GM12892 (cell line): ENCODE measurements around the gene FRY.

Source experiments
- POLR2A ChIP-seq: IDR thresholded peaks from 2 replicates; pipeline ENCODE4 v1.6.1; 2011; ENCODE audit warnings: low read depth, low read length, control low read depth
- POLR2AphosphoS5 ChIP-seq: IDR thresholded peaks from 2 replicates; pipeline ENCODE4 v1.6.1; 2011; ENCODE audit warnings: low read depth, low read length, control low read depth

DNA sequence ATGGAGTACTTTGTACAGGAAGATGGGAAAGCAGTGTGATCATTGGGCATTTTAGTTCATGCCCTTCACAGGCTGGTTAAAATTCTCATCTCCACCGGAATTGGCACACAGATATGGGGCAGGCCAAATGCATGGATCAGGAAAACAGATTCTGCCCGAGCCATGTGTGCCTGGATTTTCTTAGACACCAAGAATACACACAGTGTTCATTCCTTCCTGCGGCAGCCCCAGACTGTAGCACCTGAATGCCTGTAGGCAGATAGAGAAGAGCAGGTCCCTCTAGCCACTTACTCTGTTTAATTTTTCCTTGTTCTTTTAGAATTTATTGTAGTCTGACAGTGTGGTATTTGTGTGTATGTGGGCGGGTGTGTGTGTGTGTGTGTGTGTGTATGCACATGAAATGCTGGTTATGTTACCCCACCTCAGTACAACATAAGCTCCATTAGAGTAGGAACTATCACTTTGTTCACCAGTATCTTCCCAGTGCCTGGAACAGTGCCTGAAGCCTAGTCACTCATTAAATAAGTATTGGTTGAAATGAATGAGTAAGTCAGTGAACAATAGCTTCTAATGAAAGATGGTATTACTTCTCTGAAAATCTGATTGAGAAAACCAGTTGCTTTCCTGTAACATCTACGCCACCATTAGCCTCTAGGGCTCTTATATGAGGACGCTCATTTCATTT is 41.7 kb downstream of the FRY start:
- TF ChIP-seq POLR2AphosphoS5 (no peak), POLR2A (no peak)
